Measurements from ENCODE around the gene CYP27A1. TPM values are rescaled to one million over a fixed set of nuclear protein-coding genes. Genes with fewer than 3 reads are reported as not detected.

CYP27A1 gene
- total RNA-seq, 4 donors from 2014 or later: 1.7 to 11.2 (median 6.4) TPM

DNA sequence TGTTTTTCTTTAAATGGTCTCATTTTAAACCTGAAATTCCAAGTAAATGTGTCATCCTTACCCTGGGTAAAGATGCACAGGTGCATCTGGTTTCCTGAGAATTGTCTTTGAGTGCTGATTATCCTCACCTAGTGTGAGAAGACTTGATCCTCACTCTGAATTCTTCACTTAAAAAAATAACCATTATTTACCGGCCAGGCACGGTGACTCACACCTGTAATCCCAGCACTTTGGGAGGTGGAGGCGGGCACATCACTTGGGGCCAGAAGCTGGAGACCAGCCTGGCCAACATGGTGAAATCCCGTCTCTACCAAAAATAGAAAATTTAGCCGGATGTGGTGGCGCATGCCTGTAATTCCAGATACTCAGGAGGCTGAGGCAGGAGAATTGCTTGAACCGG, 67.8 kb downstream of the CYP27A1 start:
- Histone ChIP-seq H3K27ac (no peak overlapping the region), H3K27me3 (peaks cover 0 to 69% (median 0%) of the 10 kb centered on the region in 4 donors), H3K4me3 (no peak overlapping the region), H3K4me1 (peaks cover 0 to 22% (median 0%) of the 10 kb centered on the region in 3 donors), H3K36me3 (no peaks in the 10 kb centered on the region), H3K9me3 (no peaks in the 10 kb centered on the region)
- WGBS, 2 donors: 28 to 48% methylated on average over 3 to 7 of the region's 7 CpGs
- intact Hi-C loops (cut with DNase I): loop anchor here (5.0 kb wide), 1 partner anchor 122 kb away; no protein-coding TSS in a partner anchor
- no peak for TF ChIP-seq POLR2A (IDR thresholded peaks at IDR 0.05)
- TF ChIP-seq, protein P1, sequence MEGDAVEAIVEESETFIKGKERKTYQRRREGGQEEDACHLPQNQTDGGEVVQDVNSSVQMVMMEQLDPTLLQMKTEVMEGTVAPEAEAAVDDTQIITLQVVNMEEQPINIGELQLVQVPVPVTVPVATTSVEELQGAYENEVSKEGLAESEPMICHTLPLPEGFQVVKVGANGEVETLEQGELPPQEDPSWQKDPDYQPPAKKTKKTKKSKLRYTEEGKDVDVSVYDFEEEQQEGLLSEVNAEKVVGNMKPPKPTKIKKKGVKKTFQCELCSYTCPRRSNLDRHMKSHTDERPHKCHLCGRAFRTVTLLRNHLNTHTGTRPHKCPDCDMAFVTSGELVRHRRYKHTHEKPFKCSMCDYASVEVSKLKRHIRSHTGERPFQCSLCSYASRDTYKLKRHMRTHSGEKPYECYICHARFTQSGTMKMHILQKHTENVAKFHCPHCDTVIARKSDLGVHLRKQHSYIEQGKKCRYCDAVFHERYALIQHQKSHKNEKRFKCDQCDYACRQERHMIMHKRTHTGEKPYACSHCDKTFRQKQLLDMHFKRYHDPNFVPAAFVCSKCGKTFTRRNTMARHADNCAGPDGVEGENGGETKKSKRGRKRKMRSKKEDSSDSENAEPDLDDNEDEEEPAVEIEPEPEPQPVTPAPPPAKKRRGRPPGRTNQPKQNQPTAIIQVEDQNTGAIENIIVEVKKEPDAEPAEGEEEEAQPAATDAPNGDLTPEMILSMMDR (IDR thresholded peaks at IDR 0.05): no peak
- DNase-seq: no peak

DNA sequence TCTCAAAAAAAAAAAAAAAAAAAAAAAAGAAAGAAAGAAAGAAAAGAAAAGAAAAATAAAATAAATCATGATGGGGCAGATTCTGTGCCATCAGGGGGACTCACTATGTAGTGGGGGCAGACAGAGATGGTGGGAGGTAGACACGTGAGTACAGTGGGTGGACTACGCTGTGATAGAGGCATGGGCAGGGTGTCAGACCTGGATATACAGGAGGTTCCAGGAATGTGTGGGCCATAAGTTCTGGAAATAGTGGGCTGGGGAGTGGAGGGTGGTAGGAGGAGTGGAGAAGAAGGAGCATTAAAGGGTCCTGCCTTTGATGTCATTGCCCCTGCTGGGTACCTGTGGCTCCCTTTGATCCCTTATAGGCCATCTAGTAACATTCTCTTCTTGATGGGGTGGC, 68.8 kb downstream of the CYP27A1 start:
- Histone ChIP-seq H3K4me1 (peaks cover 0 to 22% (median 0%) of the 10 kb centered on the region in 3 donors), H3K27ac (no peak overlapping the region), H3K27me3 (peaks cover 0 to 80% (median 2%) of the 10 kb centered on the region in 4 donors), H3K36me3 (no peaks in the 10 kb centered on the region), H3K4me3 (no peak overlapping the region), H3K9me3 (no peaks in the 10 kb centered on the region)
- intact Hi-C loops (cut with DNase I): no loop called here
- TF ChIP-seq, protein P1 (IDR thresholded peaks at IDR 0.05): no peak
- no peak for TF ChIP-seq POLR2A (IDR thresholded peaks at IDR 0.05)
- no peak for DNase-seq
- WGBS, 2 donors: 55 to 80% methylated on average over 2 of the region's 2 CpGs

DNA sequence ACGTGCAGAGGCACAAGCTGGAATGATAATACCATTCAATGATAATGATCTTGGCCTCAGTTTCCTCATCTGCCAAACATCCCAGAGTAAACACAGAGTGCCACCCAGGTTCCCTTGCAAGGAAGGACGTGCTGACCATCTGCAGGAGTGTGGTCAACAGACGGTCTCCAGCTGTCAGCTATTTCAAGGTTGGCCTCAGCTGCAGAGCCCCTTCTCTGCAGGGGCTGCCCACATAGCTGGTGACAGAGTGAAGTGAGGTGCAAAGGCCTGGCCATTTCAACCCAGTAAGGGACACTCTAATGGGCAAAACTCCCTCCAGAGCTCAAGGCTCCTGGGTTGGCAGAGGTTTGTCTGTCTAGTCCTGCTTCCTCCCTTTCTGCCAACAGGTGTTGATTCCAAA, 69.3 kb downstream of the CYP27A1 start:
- WGBS, 2 donors: 46 to 64% methylated on average over 2 to 3 of the region's 3 CpGs

DNA sequence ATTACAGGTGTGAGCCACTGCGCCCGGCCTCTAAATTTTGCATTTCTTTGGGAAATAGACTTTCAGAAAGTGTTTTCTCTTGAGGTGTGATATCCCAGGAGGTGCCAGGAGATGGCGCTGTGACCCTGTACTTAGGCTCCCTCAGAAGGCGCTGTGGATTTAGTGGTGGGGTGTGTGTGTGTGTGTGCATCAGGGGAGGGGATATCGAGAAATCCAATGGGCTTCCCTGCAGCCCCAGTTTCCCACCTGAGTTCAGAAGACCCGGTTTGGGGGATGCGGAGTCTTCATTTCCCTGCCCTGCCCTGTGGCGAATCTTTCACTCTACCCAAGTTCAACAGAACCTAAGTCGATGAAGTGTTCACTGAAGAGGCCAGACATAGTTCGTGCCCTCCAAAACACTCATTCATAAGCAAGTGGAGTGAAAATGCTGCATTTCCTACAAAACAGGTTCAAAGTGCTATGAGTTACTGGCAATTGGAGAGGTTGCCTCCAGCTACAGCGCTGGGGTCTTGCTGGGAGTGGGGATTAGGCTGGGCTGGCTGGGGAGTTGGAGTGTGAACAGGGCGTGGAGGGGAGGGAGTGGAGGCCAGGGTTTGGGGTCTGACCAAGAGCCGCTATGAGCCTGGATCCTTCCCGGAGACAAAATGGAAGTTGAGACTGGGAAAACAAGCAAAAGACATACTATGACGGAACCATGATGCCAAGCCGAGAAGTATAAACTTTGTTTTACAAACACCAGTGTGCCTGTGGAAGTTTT, 71.1 kb downstream of the CYP27A1 start:
- WGBS, 2 donors: 22 to 25% methylated on average over 10 to 16 of the region's 16 CpGs
- Histone ChIP-seq H3K9me3 (no peaks in the 10 kb centered on the region), H3K27me3 (peaks cover 0 to 98% (median 9%) of the 10 kb centered on the region in 4 donors), H3K27ac (no peak overlapping the region), H3K4me3 (no peak overlapping the region), H3K36me3 (no peaks in the 10 kb centered on the region), H3K4me1 (peaks cover 0 to 12% (median 0%) of the 10 kb centered on the region in 3 donors)
- TF ChIP-seq, protein P1 (IDR thresholded peaks at IDR 0.05): peak; percentile 49 to 87 (median 72)
- TF ChIP-seq POLR2A (IDR thresholded peaks at IDR 0.05): no peak
- intact Hi-C loops (cut with DNase I): no loop called here
- no peak for DNase-seq

More for the DNA sequence above, 69.3 kb downstream of the CYP27A1 start:
- H3K9me3 ChIP-seq: no peaks in the 10 kb centered on the region
- H3K36me3 ChIP-seq: no peaks in the 10 kb centered on the region
- no peak overlapping the region for H3K4me3 ChIP-seq
- peaks cover 0 to 22% (median 0%) of the 10 kb centered on the region in 3 donors for H3K4me1 ChIP-seq
- no peak for DNase-seq
- H3K27me3 ChIP-seq: peaks cover 0 to 85% (median 2%) of the 10 kb centered on the region in 4 donors
- no peak overlapping the region for H3K27ac ChIP-seq
- intact Hi-C loops (cut with DNase I): no loop called here
- TF ChIP-seq, protein P1 (IDR thresholded peaks at IDR 0.05): no peak
- TF ChIP-seq POLR2A (IDR thresholded peaks at IDR 0.05): no peak

DNA sequence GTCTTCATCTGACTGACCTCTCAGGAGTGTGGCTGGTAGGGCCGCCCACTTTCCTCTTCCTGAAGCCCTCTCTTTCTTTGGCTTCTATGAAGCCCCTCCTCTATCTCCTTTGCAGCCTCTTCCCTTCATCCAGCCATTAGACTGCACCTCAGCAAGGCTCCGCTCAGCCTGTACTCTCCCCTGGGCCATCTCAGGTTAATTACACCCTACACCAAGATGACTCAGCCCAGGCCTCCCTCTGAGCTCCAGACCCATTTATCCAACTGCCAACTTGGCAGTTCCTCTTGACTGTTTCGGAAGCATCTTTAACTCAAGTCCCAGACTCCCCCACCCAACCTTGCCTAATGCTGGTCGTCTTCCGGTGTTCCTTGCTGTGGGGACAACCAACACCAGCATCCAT, 71.8 kb downstream of the CYP27A1 start:
- Histone ChIP-seq H3K27me3 (peaks cover 6 to 98% (median 15%) of the 10 kb centered on the region in 4 donors), H3K4me1 (peaks cover 0 to 15% (median 0%) of the 10 kb centered on the region in 3 donors), H3K4me3 (no peak overlapping the region), H3K27ac (no peak overlapping the region), H3K9me3 (no peaks in the 10 kb centered on the region), H3K36me3 (no peaks in the 10 kb centered on the region)
- no peak for TF ChIP-seq POLR2A (IDR thresholded peaks at IDR 0.05)
- TF ChIP-seq, protein P1 (IDR thresholded peaks at IDR 0.05): no peak
- 24 to 28% methylated on average over 5 of the region's 5 CpGs for WGBS, 2 donors
- DNase-seq: no peak
- intact Hi-C loops (cut with DNase I): no loop called here
